ENCODE measurements around the gene TNKS1BP1. TPM values are rescaled to one million over a fixed set of nuclear protein-coding genes. Genes with fewer than 3 reads are reported as not detected.

The TNKS1BP1 gene
- total and polyA plus RNA-seq, 4 experiments from 2014 or later, result 0.52 to 23.7 (median 10.9) TPM

- no peak overlapping the region for H3K4me3 Mint-ChIP-seq
- peaks cover 7 to 13% (median 9%) of the 10 kb centered on the region in 4 donors for H3K4me1 Mint-ChIP-seq
- intact Hi-C loops (cut with micrococcal nuclease), result no loop called here
- H3K4me3 ChIP-seq (ENCODE audit: low read length in 2 of 2), result no peak overlapping the region
- no peak overlapping the region for H3K27ac Mint-ChIP-seq
- peaks cover 17% of the 10 kb centered on the region for H3K4me1 ChIP-seq (ENCODE audit: insufficient read depth, low read length)
- peaks cover 4 to 8% of the 10 kb centered on the region in 2 donors for H3K36me3 Mint-ChIP-seq
- H3K9me3 ChIP-seq (ENCODE audit: control insufficient read depth in 1 of 2, low read length in 2 of 2), result no peaks in the 10 kb centered on the region
- no peaks in the 10 kb centered on the region for H3K9me3 Mint-ChIP-seq
- ChIA-PET CTCF (ENCODE audit: partially characterized antibody) (interaction anchor here (0.6 kb wide), 1 partner anchor 264 kb away, joined by 3 read pairs; no protein-coding TSS in a partner anchor), POLR2A (ENCODE audit: partially characterized antibody) (no interaction called here)
- no peaks in the 10 kb centered on the region for H3K27me3 ChIP-seq (ENCODE audit: insufficient read depth, low read length)
- H3K36me3 ChIP-seq (ENCODE audit: insufficient read depth, low read length), result no peaks in the 10 kb centered on the region
- H3K27me3 Mint-ChIP-seq, result peaks cover 0 to 2% of the 10 kb centered on the region in 2 donors
- DNase-seq, result no peak
- no peak overlapping the region for H3K27ac ChIP-seq (ENCODE audit: low read depth, low read length)
Measured at GRCh38 chr11:57308426-57309060, 16.2 kb downstream of the TNKS1BP1 start.

GRCh38 chr11:57307666-57308270, 17.0 kb downstream of the TNKS1BP1 start:
- Mint-ChIP-seq H3K36me3 (peaks cover 10 to 15% of the 10 kb centered on the region in 2 donors), H3K9me3 (no peaks in the 10 kb centered on the region), H3K4me3 (no peak overlapping the region), H3K4me1 (peaks cover 7 to 13% (median 9%) of the 10 kb centered on the region in 4 donors), H3K27ac (no peak overlapping the region), H3K27me3 (peaks cover 0 to 2% of the 10 kb centered on the region in 2 donors)
- no peaks in the 10 kb centered on the region for H3K9me3 ChIP-seq (ENCODE audit: control insufficient read depth in 1 of 2, low read length in 2 of 2)
- H3K4me1 ChIP-seq (ENCODE audit: insufficient read depth, low read length), result peaks cover 17% of the 10 kb centered on the region
- no peaks in the 10 kb centered on the region for H3K27me3 ChIP-seq (ENCODE audit: insufficient read depth, low read length)
- intact Hi-C loops (cut with micrococcal nuclease), result no loop called here
- ChIA-PET CTCF (ENCODE audit: partially characterized antibody) (no interaction called here), POLR2A (ENCODE audit: partially characterized antibody) (no interaction called here)
- no peak for DNase-seq
- H3K4me3 ChIP-seq (ENCODE audit: low read length in 2 of 2), result no peak overlapping the region
- H3K27ac ChIP-seq (ENCODE audit: low read depth, low read length), result no peak overlapping the region
- H3K36me3 ChIP-seq (ENCODE audit: insufficient read depth, low read length), result no peaks in the 10 kb centered on the region

GRCh38 chr11:57306940-57307565, 17.7 kb downstream of the TNKS1BP1 start:
- H3K9me3 Mint-ChIP-seq, result no peaks in the 10 kb centered on the region
- no peak overlapping the region for H3K27ac Mint-ChIP-seq
- intact Hi-C loops (cut with micrococcal nuclease), result no loop called here
- Histone ChIP-seq H3K27ac (ENCODE audit: low read depth, low read length) (no peak overlapping the region), H3K9me3 (ENCODE audit: control insufficient read depth in 1 of 2, low read length in 2 of 2) (no peaks in the 10 kb centered on the region), H3K4me1 (ENCODE audit: insufficient read depth, low read length) (peaks cover 15% of the 10 kb centered on the region), H3K4me3 (ENCODE audit: low read length in 2 of 2) (no peak overlapping the region), H3K27me3 (ENCODE audit: insufficient read depth, low read length) (no peaks in the 10 kb centered on the region), H3K36me3 (ENCODE audit: insufficient read depth, low read length) (no peaks in the 10 kb centered on the region)
- no peaks in the 10 kb centered on the region for H3K27me3 Mint-ChIP-seq
- CTCF ChIA-PET (ENCODE audit: partially characterized antibody), result no interaction called here
- peaks cover 10 to 19% of the 10 kb centered on the region in 2 donors for H3K36me3 Mint-ChIP-seq
- POLR2A ChIA-PET (ENCODE audit: partially characterized antibody), result no interaction called here
- DNase-seq, result no peak
- H3K4me3 Mint-ChIP-seq, result no peak overlapping the region
- H3K4me1 Mint-ChIP-seq, result peaks cover 4 to 8% (median 6%) of the 10 kb centered on the region in 4 donors

GRCh38 chr11:57306161-57306876, 18.4 kb downstream of the TNKS1BP1 start:
- no peaks in the 10 kb centered on the region for H3K9me3 ChIP-seq (ENCODE audit: control insufficient read depth in 1 of 2, low read length in 2 of 2)
- CTCF ChIA-PET (ENCODE audit: partially characterized antibody), result no interaction called here
- peaks cover 0 to 2% (median 0%) of the 10 kb centered on the region in 8 donors for H3K9me3 Mint-ChIP-seq

GRCh38 chr11:57305523-57305922, 19.2 kb downstream of the TNKS1BP1 start:
- Histone ChIP-seq H3K36me3 (ENCODE audit: insufficient read depth, low read length) (no peaks in the 10 kb centered on the region), H3K27me3 (ENCODE audit: insufficient read depth, low read length) (no peaks in the 10 kb centered on the region), H3K9me3 (ENCODE audit: control insufficient read depth in 1 of 2, low read length in 2 of 2) (no peaks in the 10 kb centered on the region), H3K27ac (ENCODE audit: low read depth, low read length) (no peak overlapping the region), H3K4me1 (ENCODE audit: insufficient read depth, low read length) (no peaks in the 10 kb centered on the region), H3K4me3 (ENCODE audit: low read length in 2 of 2) (no peak overlapping the region)
- Mint-ChIP-seq H3K27me3 (no peaks in the 10 kb centered on the region), H3K4me3 (no peak overlapping the region), H3K9me3 (peaks cover 0 to 4% (median 0%) of the 10 kb centered on the region in 8 donors), H3K27ac (no peak overlapping the region), H3K4me1 (peaks cover 0 to 4% (median under 1%) of the 10 kb centered on the region in 4 donors), H3K36me3 (peaks cover 23 to 34% of the 10 kb centered on the region in 2 donors)
- POLR2A ChIA-PET (ENCODE audit: partially characterized antibody), result no interaction called here
- CTCF ChIA-PET (ENCODE audit: partially characterized antibody), result no interaction called here
- no peak for DNase-seq
- intact Hi-C loops (cut with micrococcal nuclease), result no loop called here

More at GRCh38 chr11:57306161-57306876, 18.4 kb downstream of the TNKS1BP1 start:
- Histone ChIP-seq H3K4me1 (ENCODE audit: insufficient read depth, low read length) (peaks cover 8% of the 10 kb centered on the region), H3K4me3 (ENCODE audit: low read length in 2 of 2) (no peak overlapping the region), H3K36me3 (ENCODE audit: insufficient read depth, low read length) (no peaks in the 10 kb centered on the region), H3K27me3 (ENCODE audit: insufficient read depth, low read length) (no peaks in the 10 kb centered on the region), H3K27ac (ENCODE audit: low read depth, low read length) (no peak overlapping the region)
- H3K36me3 Mint-ChIP-seq, result peaks cover 15 to 26% of the 10 kb centered on the region in 2 donors
- no peak for DNase-seq
- intact Hi-C loops (cut with micrococcal nuclease), result no loop called here
- POLR2A ChIA-PET (ENCODE audit: partially characterized antibody), result no interaction called here
- H3K4me1 Mint-ChIP-seq, result peaks cover under 1 to 6% (median 3%) of the 10 kb centered on the region in 4 donors
- H3K27ac Mint-ChIP-seq, result no peak overlapping the region
- no peak overlapping the region for H3K4me3 Mint-ChIP-seq
- no peaks in the 10 kb centered on the region for H3K27me3 Mint-ChIP-seq

GRCh38 chr11:57303990-57304579, 20.7 kb downstream of the TNKS1BP1 start:
- Histone ChIP-seq H3K36me3 (ENCODE audit: insufficient read depth, low read length) (peaks cover 3% of the 10 kb centered on the region), H3K4me1 (ENCODE audit: insufficient read depth, low read length) (no peaks in the 10 kb centered on the region), H3K9me3 (ENCODE audit: control insufficient read depth in 1 of 2, low read length in 2 of 2) (peaks cover 0 to 3% of the 10 kb centered on the region in 2 donors), H3K4me3 (ENCODE audit: low read length in 2 of 2) (no peak overlapping the region), H3K27me3 (ENCODE audit: insufficient read depth, low read length) (no peaks in the 10 kb centered on the region), H3K27ac (ENCODE audit: low read depth, low read length) (no peak overlapping the region)
- no peak overlapping the region for H3K4me3 Mint-ChIP-seq
- peaks cover 0 to 9% (median 4%) of the 10 kb centered on the region in 8 donors for H3K9me3 Mint-ChIP-seq
- CTCF ChIA-PET (ENCODE audit: partially characterized antibody), result no interaction called here
- POLR2A ChIA-PET (ENCODE audit: partially characterized antibody), result no interaction called here
- H3K27me3 Mint-ChIP-seq, result no peaks in the 10 kb centered on the region
- intact Hi-C loops (cut with micrococcal nuclease), result no loop called here
- H3K27ac Mint-ChIP-seq, result peak overlapping the region in 1 of 7 donors; percentile 33
- no peak for DNase-seq
- H3K36me3 Mint-ChIP-seq, result peaks cover 35 to 39% of the 10 kb centered on the region in 2 donors
- H3K4me1 Mint-ChIP-seq, result peaks cover 0 to 4% (median 0%) of the 10 kb centered on the region in 4 donors
